Tongue (tissue), 3 donors: ENCODE data around the gene CENPP. TPM values are rescaled to one million over a fixed set of nuclear protein-coding genes. Genes with fewer than 3 reads are reported as not detected.

Experiments
- DNase-seq: peaks from one replicate; pipeline ENCODE4 v3.0.0-alpha.2; 2015
- small RNA-seq: library from RNA; depleted of rRNA; stranded (forward); fragments of <200 nt; gene quantifications from one replicate; pipeline ENCODE3, GENCODE V24; 2014; ENCODE audit warnings: low replicate concordance
- total RNA-seq: library from RNA; depleted of rRNA; stranded (reverse); fragments of >200 nt; gene quantifications from one replicate; pipeline ENCODE4 v1.2.3, GENCODE V29; 2014

Gene CENPP
- total RNA-seq, 1 donor from 2014 or later = 7.7 TPM

DNA sequence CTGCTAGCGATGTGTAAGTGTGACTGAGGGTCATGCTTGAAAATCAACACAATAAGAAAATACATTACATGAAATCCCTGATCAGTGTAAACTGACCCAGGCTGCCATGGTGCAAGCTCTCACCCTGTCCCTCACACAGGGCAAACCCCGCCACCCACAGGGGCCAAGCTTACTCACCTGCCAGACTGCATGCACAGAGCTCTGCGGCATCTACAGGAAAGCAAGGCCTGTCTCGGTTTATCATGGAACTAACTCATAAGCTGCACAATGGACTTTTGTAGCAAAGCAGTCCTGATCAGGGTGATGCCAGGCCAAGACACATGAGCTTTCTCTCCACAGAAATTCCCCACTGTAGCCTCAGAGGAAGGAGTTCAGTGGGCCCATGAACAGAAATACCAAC is 334.5 kb downstream of the CENPP start:
- no peak for DNase-seq

DNA sequence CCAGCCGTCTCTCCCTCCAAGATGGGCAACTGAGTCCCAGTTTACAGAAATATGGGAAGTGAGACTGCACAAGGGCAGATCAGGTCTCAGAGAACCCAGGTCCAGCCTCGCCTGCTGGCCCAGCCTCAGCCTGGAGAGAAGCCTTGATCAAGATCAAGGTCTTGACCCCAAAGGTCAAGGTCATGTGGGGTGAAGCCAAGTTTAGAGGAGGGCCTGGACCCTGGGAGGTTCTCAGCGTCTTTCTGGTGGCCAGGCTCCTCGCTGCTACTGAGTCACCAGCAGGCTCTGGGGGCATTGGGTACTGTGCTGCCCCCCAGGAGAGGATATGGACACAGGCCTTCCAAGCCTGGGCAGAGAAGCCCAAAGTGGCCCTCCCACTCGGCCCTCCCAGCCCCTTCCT is 335.4 kb downstream of the CENPP start:
- no peak for DNase-seq

DNA sequence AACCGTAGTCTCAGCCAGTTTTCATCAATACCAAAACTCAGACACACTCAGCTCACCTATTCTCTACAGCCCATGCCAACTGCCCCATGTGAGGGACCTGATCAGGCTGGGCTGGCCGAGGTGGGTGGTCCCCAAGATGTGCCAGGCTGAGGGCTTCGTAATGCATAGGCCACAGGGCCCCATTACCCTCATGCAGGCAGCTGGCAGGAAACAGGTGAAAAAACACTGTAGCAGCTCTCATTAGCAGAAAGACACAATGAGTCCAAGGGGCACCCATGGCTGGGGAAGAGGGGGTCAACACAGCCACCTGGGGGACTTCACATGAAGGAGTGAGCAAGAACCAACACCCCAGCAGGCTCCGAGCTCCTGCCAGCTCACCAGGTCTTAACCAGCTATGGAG is 336.0 kb downstream of the CENPP start:
- no peak for DNase-seq

DNA sequence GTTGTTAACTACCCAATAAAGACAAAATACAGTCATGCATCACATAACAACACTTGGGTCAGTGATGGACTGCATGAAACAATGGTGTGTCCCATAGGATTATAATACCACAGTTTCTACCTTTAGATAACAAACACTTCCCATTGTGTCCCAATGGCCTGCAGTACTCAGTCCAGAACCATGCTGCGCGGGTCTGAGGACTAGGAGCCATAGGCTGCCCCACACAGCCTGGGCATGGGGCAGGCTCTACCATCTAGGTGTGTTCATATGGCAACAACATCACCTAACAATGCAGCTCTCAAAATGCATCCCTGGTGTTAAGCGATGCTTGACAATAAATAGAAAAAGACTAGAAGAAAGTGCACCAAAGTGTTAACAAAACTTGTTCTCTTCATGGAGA is 337.4 kb downstream of the CENPP start:
- no peak for DNase-seq

DNA sequence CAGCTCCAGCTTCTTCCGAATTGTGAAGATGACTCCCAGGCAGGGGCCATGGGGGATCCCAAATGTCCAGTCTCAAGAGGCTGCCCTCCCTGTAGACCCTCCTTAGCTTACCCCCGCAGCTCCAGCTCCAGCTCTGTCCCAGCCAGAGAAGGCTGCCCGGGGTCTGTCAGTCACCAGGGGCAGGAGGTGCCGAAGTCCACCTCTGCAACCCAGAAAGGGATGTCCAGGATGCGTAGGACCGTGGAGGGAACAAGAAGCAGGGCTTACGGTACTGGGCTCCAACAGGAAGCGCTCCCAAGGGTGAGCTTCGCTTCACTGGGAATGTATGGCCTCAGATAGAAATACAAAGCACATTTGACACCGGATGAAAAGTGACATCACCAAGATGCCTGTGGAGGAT is 338.2 kb downstream of the CENPP start:
- no peak for DNase-seq

DNA sequence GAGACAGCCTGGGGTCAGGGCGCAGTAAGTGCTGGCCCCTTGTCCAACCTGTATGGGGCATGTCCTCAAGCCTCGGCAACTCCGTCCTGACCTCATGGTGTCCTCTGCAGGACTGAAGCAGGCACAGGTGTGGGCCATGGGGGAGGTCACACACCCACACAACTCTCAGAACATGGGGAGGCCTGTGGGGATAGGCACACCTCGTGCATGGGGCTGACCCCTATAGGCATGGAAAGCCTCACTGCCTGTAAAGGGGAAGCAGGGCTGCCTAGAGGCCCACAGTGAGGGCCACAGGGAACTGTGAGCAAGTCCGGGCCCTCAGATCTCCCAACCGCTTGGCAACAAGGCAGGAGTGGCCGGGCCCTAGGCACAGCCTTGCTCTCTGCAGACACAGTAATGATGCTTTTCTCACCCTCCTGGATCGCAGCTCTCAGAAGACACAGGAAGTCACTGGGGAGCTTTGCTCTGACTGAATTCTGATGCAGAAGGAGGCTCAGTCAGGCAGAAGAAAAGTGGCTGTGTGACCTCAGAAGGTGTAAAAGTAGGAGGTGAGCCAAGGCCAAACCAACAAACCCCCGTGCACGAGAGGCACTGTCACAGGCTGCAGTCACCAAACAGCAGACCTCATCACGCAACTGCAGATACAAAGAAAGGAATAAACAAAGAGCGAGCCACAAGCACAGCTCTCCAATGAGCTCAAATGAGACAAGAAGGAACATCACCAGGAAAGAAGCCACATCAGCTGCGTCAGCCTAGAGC is 338.8 kb downstream of the CENPP start:
- DNase-seq = no peak

DNA sequence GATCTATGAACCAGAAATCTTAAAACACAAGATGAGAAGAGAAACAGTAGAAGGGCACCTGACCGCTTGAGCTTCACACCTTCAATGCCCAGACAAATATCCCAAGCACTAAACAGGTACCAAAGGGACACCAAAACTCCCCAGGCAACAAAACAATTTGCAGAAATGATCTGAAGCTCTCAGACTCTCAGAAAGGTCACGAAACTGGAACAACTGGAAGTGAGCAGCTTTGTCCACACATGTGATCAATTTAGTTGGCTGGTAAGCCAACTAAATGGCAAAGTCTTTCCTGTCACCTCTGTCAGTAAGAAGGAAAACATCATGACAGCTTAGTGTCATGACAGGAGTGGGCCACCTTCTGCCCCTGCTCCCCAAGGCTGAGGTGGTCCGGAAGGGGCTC is 340.1 kb downstream of the CENPP start:
- DNase-seq = no peak

GRCh38 chr9:92666236-92666635 is 340.5 kb downstream of the CENPP start:
- no peak for DNase-seq

- no peak for DNase-seq
These were observed 341.3 kb downstream of the CENPP start for GRCh38 chr9:92666912-92667532.

DNA sequence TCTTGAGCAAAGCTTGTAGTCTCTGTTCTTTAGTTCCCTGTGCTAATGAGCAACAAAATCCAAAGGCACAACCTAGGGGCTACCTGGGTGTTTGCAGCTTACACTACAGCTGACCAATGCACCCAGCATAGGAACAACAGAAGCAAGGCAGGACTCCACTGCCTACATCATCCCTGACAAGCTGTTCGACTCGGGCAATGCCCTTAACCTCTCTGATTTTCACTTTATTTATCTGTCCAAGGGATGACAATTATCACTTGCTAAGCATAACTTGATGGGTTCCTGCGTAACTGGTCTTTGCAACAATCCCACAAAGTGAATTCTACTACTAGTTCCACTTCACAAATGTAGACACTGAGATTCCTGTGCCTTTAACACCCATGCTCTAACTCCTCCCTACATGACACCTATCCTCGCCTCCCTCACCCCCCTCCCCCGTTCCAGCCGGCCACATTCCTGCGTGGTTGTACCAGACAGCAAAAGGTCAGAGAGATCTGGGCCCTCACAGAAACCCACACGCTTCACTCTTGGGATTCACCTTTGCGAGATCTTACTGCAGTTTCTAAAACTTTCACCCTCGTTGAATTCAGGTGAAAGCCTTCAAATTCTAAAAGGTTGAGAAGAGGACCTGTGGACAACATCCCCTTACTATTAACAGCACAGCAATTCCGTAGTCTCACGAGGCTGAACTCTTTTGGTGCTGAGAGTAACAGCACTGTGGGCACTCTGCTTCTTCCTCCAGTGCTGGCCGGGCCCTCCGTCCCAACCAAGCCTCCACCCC is 343.2 kb downstream of the CENPP start:
- DNase-seq = peak; percentile 14

- no peak for DNase-seq
These were observed 343.8 kb downstream of the CENPP start for GRCh38 chr9:92669527-92669889.

Small RNAs within 50 kb of the gene (small RNA-seq; reads per million reads assigned to genes)
- gene AL157827.1 (not detected), gene MIR3651 (not detected), gene MIR4670 (not detected), gene SNORA84 (0.08 reads per million)

Other genes starting within 250 kb of the CENPP start
- 91.9 TPM for gene SPTLC1, start 210.5 kb upstream of the CENPP start, total RNA-seq
- gene IARS1, start 32.3 kb upstream of the CENPP start, total RNA-seq = 132 TPM
- 32.8 TPM for gene NOL8, start 603 bp upstream of the CENPP start, total RNA-seq
- 195 TPM for gene OGN, start 78.6 kb downstream of the CENPP start, total RNA-seq
- 18.0 TPM for gene OMD, start 98.5 kb downstream of the CENPP start, total RNA-seq
- gene ASPN, start 156.6 kb downstream of the CENPP start, total RNA-seq = 419 TPM
- 27.5 TPM for gene ECM2, start 210.0 kb downstream of the CENPP start, total RNA-seq